ENCODE results near the gene TMEM33. TPM values are rescaled to one million over a fixed set of nuclear protein-coding genes. Genes with fewer than 3 reads are reported as not detected.

The TMEM33 gene
- total RNA-seq, 2 donors from 2014 or later, result 26.1 to 29.5 TPM

DNA sequence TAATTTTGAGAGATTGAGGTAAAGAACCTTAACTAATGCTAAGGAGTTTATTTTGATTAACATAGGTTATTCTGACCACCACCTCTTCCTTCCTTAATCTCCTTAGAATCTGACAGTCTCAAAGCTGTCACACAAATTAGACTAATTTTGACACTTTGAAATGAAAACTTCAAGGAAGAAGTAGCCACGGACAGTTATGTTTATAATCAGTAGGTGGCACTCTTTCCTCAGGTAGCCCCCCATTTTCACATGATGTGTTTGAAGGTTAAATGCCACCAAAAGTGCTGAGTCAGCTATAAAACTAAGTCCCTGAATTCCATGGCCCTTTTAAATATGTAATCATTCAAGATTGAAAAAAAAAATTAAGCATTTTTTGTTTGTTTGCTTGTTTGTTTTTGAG lies 22.4 kb downstream of the TMEM33 start:
- no peak overlapping the region for H3K27ac Mint-ChIP-seq
- H3K4me1 Mint-ChIP-seq, result peaks cover 2% of the 10 kb centered on the region
- no peaks in the 10 kb centered on the region for H3K9me3 ChIP-seq (ENCODE audit: control insufficient read depth, low read length, poor library complexity, severe bottlenecking)
- ATAC-seq, result no peak
- no peaks in the 10 kb centered on the region for H3K27me3 Mint-ChIP-seq
- H3K36me3 Mint-ChIP-seq (ENCODE audit: low read depth), result peaks cover 3% of the 10 kb centered on the region
- H3K4me3 Mint-ChIP-seq, result no peak overlapping the region
- no peak for DNase-seq

DNA sequence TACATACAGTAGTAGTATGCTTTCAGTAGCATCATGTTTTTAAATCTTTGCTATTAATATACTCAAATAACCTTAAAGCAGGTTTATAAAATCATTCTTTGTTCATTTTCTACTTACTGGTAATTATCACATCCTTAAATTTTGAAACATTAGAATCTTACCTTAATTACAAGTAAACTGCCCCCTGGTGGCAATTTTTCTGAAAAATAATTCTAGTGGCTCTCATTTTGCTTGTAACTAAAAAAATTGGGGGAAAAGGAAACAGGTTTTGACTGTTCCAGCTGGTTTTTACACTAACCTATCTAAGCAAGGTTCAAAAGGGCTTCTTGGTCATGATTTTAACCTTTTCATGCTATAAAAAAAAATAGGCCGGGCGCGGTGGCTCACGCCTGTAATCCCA lies 27.9 kb downstream of the TMEM33 start:
- no peaks in the 10 kb centered on the region for H3K36me3 Mint-ChIP-seq (ENCODE audit: low read depth)
- no peak overlapping the region for H3K27ac Mint-ChIP-seq
- no peak overlapping the region for H3K4me3 Mint-ChIP-seq
- H3K9me3 ChIP-seq (ENCODE audit: control insufficient read depth, low read length, poor library complexity, severe bottlenecking), result no peaks in the 10 kb centered on the region
- H3K4me1 Mint-ChIP-seq, result no peaks in the 10 kb centered on the region
- ATAC-seq, result no peak
- H3K27me3 Mint-ChIP-seq, result no peaks in the 10 kb centered on the region
- DNase-seq, result no peak

DNA sequence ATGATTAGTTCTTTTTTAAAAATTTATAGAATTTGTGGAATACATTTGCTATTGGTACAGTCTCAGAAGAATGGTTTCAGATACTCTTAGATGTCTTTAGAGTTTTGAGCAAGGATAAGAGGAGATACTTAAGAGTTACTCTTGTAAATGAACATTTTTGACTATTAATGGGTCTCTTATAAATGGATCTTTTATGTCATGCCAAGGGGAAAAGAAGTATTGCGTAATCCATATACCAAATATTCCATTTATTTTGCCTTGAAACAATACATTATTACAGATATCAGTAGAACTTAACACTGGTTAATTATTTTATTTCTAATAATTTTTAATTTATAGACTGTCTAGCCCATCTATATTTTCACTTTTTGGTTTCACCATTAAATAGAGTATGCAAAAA lies 29.2 kb downstream of the TMEM33 start:
- ATAC-seq (no peak), DNase-seq (no peak)
- no peaks in the 10 kb centered on the region for H3K36me3 Mint-ChIP-seq (ENCODE audit: low read depth)
- H3K9me3 ChIP-seq (ENCODE audit: control insufficient read depth, low read length, poor library complexity, severe bottlenecking), result no peaks in the 10 kb centered on the region
- H3K4me1 Mint-ChIP-seq, result no peaks in the 10 kb centered on the region
- H3K27ac Mint-ChIP-seq, result no peak overlapping the region
- H3K4me3 Mint-ChIP-seq, result no peak overlapping the region
- no peaks in the 10 kb centered on the region for H3K27me3 Mint-ChIP-seq

DNA sequence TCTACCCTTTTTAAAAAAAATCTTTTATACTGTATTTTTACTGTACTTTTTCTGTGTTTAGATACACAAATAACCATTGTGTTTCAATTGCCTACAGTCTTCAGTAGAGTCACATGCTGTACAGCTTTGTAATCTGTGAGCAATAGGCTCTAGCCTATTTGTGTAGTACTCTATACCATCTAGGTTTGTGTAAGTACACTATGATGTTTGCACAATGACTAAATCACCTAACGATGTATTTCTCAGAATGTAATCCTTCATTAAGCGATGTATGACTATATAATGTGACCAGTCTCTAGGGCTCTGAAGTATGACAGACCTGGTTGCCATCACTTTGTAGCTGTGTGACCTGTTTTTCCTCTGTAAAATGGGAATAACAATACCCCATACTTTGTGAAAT lies 32.2 kb downstream of the TMEM33 start:
- no peaks in the 10 kb centered on the region for H3K36me3 Mint-ChIP-seq (ENCODE audit: low read depth)
- no peaks in the 10 kb centered on the region for H3K27me3 Mint-ChIP-seq
- DNase-seq (no peak), ATAC-seq (no peak)
- H3K9me3 ChIP-seq (ENCODE audit: control insufficient read depth, low read length, poor library complexity, severe bottlenecking), result peaks cover 3% of the 10 kb centered on the region
- H3K4me3 Mint-ChIP-seq, result no peak overlapping the region
- no peak overlapping the region for H3K27ac Mint-ChIP-seq
- no peaks in the 10 kb centered on the region for H3K4me1 Mint-ChIP-seq

DNA sequence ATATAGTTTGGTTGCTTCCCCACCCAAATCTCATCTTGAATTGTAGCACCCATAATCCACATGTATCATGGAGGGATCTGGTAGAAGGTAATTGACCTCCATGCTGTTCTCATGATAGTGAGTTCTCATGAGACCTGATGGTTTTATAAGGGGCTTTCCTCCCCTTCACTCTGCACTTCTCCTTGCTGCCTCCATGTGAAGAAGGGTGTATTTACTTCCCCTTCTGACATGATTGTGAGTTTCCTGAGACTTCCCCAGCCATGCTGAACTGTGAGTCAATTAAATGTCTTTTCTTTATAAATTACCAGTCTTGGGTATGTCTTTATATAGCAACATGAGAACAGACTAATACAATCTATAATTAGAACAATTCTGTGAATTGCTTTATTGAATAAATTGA lies 34.4 kb downstream of the TMEM33 start:
- peaks cover 3% of the 10 kb centered on the region for H3K9me3 ChIP-seq (ENCODE audit: control insufficient read depth, low read length, poor library complexity, severe bottlenecking)
- Mint-ChIP-seq H3K4me1 (no peaks in the 10 kb centered on the region), H3K27ac (no peak overlapping the region), H3K36me3 (ENCODE audit: low read depth) (no peaks in the 10 kb centered on the region), H3K27me3 (no peaks in the 10 kb centered on the region), H3K4me3 (no peak overlapping the region)
- ATAC-seq (no peak), DNase-seq (no peak)

DNA sequence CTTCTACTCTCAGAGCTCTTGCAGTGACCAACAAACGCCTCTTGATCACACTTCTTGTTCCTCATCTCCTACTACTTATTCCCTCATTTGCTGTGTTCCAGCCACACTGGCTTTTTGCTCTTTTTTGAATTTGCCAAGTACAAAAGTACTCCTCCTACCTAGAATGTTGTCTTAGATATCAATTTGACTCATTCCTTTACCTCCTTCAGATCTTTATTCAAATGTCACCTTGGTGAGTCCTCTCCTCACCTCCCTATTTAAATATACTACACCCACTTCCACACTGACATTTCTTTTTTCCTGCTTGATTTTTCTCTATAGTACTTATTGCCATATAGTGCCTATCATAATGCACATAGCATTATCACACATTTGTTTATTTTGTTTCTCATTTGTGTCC lies 40.1 kb downstream of the TMEM33 start:
- Mint-ChIP-seq H3K27ac (no peak overlapping the region), H3K4me3 (no peak overlapping the region), H3K36me3 (ENCODE audit: low read depth) (peaks cover 2% of the 10 kb centered on the region), H3K4me1 (no peaks in the 10 kb centered on the region), H3K27me3 (peaks cover 9% of the 10 kb centered on the region)
- H3K9me3 ChIP-seq (ENCODE audit: control insufficient read depth, low read length, poor library complexity, severe bottlenecking), result no peaks in the 10 kb centered on the region
- DNase-seq (no peak), ATAC-seq (no peak)

DNA sequence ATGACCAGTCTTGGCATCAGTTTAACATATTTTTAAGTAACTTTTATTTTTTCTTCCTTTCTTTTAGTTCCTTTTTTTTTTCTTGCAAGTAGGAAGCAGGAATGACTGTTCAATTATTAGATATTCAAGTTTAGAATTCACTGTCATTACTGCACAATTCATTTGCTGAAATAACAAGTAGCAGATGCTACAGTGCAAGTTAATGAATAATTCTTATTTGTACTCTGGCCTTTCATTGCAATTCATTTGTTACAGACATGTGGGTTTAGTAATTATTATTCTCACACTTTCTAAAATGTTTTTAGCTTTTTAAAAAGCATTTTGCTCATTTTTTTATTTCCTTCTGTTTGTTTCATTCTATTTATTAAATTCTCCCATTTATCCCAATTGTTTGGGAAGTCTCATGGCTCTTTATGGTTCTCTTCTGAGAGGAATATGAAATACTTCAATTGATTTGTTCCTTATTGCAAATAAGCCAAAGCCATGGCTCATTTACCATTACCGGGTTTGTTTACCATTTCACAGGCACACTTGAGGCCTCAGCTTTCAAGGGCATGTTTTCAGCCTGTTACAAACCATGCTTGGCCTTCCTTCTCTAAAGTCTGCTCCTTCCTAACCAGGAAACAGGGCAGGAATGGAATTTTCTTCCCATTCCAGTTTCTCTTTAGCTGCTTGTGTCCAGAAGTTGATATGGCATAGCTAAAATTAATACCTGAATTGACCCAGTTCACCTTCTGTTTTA lies 41.7 kb downstream of the TMEM33 start:
- no peak for ATAC-seq
- Mint-ChIP-seq H3K27ac (no peak overlapping the region), H3K36me3 (ENCODE audit: low read depth) (peaks cover 2% of the 10 kb centered on the region), H3K4me1 (no peaks in the 10 kb centered on the region), H3K27me3 (peaks cover 9% of the 10 kb centered on the region), H3K4me3 (no peak overlapping the region)
- DNase-seq, result no peak
- no peaks in the 10 kb centered on the region for H3K9me3 ChIP-seq (ENCODE audit: control insufficient read depth, low read length, poor library complexity, severe bottlenecking)

DNA sequence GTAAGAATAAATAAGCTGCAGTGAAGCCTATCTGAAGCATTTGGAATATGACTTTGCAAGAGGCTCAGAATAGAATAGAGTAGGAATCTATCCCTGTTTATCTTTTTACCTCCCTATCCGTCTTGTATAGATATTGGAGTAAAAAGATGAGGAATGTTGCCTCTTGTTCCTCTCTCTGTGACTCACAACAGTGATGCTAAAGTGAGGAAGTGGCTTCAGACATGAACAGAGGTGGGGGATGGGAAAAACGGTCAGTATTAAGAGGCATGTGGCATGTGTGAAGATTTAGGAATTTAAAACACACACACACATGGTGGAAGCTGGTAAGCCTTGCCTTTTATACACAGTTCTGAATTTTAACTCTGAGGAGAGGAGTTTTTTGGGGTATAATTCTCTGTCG lies 42.5 kb downstream of the TMEM33 start:
- ATAC-seq, result no peak
- no peak overlapping the region for H3K27ac Mint-ChIP-seq
- no peaks in the 10 kb centered on the region for H3K4me1 Mint-ChIP-seq
- H3K9me3 ChIP-seq (ENCODE audit: control insufficient read depth, low read length, poor library complexity, severe bottlenecking), result no peaks in the 10 kb centered on the region
- DNase-seq, result no peak
- H3K36me3 Mint-ChIP-seq (ENCODE audit: low read depth), result peaks cover 2% of the 10 kb centered on the region
- peaks cover 9% of the 10 kb centered on the region for H3K27me3 Mint-ChIP-seq
- H3K4me3 Mint-ChIP-seq, result no peak overlapping the region

DNA sequence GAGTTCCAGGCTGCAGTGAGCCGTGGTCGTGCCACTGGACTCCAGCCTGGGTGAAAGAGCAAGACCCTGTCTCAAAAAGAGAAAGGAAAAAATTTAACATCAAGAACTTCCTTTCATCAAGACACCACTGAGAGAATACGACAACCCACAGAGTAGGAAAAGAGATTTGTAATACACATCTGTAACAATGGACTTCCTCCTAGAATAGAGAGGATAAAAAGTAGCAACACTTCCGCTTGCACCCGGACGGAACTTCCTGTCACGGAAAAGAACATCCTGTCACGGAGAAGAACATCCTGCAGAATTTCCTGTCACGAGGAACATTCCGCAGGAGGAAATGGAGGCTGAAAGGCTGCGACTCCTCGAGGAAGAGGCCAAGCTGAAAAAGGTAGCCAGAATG lies 46.2 kb downstream of the TMEM33 start, which contains the start of gene DCAF4L1:
TSS of gene DCAF4L1 (plus strand) at position 301 of the 400 bp plus-strand sequence. CDS start at position 338, 37 bp downstream.
- Mint-ChIP-seq H3K4me1 (no peaks in the 10 kb centered on the region), H3K36me3 (ENCODE audit: low read depth) (no peaks in the 10 kb centered on the region), H3K4me3 (no peak within 1 kb of the TSS), H3K27ac (no peak within 1 kb of the TSS), H3K27me3 (peaks cover 9% of the 10 kb centered on the region)
- DNase-seq (no peak), ATAC-seq (no peak)
- H3K9me3 ChIP-seq (ENCODE audit: control insufficient read depth, low read length, poor library complexity, severe bottlenecking), result no peaks in the 10 kb centered on the region

DNA sequence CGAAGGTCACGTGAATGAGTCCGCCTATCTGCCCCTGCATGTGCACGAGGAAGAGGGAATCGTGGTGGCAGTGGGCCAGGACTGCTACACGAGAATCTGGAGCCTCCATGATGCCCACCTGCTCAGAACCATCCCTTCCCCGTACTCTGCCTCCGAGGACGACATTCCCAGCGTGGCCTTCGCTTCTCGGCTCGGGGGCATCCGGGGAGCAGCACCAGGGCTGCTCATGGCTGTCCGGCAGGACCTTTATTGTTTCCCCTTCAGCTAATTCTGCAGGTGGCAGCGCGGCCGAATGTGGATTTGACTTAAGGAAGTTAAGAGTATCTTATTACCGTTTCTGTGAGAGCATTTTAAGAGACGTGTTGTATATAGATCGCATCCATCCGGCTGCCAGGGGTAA lies 47.5 kb downstream of the TMEM33 start:
- H3K9me3 ChIP-seq (ENCODE audit: control insufficient read depth, low read length, poor library complexity, severe bottlenecking), result no peaks in the 10 kb centered on the region
- DNase-seq (no peak), ATAC-seq (no peak)
- Mint-ChIP-seq H3K27me3 (peaks cover 9% of the 10 kb centered on the region), H3K4me1 (no peaks in the 10 kb centered on the region), H3K36me3 (ENCODE audit: low read depth) (no peaks in the 10 kb centered on the region), H3K4me3 (no peak overlapping the region), H3K27ac (no peak overlapping the region)

DNA sequence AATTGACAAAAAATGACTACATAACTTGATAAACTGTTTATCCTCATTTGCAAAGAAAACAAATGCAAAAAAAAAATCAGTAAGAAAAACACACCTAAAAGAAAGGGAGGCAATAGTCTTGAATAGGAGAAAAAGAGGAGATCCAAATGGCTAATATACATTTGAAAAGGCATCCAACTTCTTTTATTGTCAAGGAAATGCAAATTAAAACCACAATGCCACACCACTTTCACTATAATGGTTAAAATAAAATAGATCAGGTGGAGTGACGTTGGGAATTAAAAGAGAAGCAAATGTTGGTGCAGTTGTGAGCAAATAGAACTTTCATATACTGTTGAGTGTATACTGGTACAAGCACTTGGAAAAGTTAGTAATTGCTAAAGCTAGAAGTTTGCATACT lies 49.9 kb downstream of the TMEM33 start:
- no peaks in the 10 kb centered on the region for H3K27me3 Mint-ChIP-seq

DNA sequence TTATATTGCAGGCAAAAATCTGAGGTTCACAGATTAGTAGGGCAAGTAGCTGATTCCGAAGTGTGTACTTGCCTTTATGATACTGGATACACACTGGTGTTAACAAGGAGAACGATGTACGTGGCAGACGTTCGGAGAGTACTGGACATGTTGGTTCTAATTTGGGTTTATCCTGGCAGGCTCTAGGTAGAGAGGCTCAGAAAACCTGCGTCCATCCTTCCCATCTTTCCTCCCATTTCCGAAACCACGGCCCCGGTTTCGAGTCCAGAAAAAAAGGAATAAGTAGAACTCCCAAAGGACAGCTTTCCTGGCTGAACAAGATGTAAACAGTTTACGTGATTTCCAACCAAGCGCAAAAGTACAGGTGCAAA lies 54.8 kb downstream of the TMEM33 start:
- ATAC-seq (peak; percentile 22), DNase-seq (no peak)
- Mint-ChIP-seq H3K4me3 (peak overlapping the region; percentile 93), H3K27me3 (no peaks in the 10 kb centered on the region), H3K36me3 (ENCODE audit: low read depth) (no peaks in the 10 kb centered on the region), H3K27ac (peak overlapping the region; percentile 97), H3K4me1 (peaks cover 18% of the 10 kb centered on the region)
- H3K9me3 ChIP-seq (ENCODE audit: control insufficient read depth, low read length, poor library complexity, severe bottlenecking), result no peaks in the 10 kb centered on the region

More for the DNA sequence above, 49.9 kb downstream of the TMEM33 start:
- no peak overlapping the region for H3K4me3 Mint-ChIP-seq
- DNase-seq, result no peak
- peaks cover 10% of the 10 kb centered on the region for H3K4me1 Mint-ChIP-seq
- H3K9me3 ChIP-seq (ENCODE audit: control insufficient read depth, low read length, poor library complexity, severe bottlenecking), result no peaks in the 10 kb centered on the region
- no peaks in the 10 kb centered on the region for H3K36me3 Mint-ChIP-seq (ENCODE audit: low read depth)
- no peak for ATAC-seq
- H3K27ac Mint-ChIP-seq, result no peak overlapping the region

DNA sequence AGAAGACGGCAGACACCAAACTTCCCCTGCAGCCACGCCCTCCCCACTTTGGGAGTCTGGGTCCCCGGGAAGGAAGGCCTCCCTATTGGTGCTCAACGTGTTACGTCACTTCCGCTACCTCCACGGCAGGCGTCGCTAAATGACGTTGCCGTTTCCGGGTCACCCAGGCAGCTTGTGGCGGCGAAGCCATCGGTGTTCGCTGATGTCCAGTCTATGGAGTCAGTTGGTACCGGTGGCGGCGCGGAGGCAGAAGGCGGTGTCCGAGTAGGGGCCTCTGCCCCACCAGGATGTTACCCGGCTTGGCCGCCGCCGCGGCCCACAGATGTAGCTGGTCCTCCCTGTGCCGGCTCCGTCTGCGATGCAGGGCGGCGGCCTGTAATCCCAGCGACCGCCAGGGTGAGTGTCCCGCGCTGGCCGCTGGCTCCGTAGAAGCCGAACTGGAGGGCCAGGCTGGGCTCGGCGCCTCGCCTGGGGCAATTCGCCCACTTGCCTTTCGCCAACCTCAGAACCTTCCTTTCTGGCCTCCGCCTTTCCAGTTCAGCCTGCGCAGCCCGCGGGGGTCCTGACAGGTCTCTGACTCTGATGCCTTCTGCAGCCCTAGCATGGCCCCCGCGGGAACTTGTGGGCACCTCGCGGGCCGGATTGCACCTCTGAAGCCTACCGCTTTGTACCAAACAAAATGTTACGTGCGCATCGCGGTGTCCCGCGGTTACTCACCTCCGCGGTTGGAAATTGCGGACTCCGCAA lies 55.3 kb downstream of the TMEM33 start, which contains the start of gene SLC30A9:
TSS of gene SLC30A9 (plus strand) at position 166 of the 747 bp plus-strand sequence. CDS start at position 288, 122 bp downstream.
- peak; percentile 97 for ATAC-seq
- no peaks in the 10 kb centered on the region for H3K27me3 Mint-ChIP-seq
- DNase-seq, result peak; percentile 80 to 87 (median 87)
- H3K36me3 Mint-ChIP-seq (ENCODE audit: low read depth), result no peaks in the 10 kb centered on the region
- H3K27ac Mint-ChIP-seq, result peak within 1 kb of the TSS; percentile 97
- peaks cover 23% of the 10 kb centered on the region for H3K4me1 Mint-ChIP-seq
- peak within 1 kb of the TSS; percentile 93 for H3K4me3 Mint-ChIP-seq
- H3K9me3 ChIP-seq (ENCODE audit: control insufficient read depth, low read length, poor library complexity, severe bottlenecking), result no peaks in the 10 kb centered on the region
